HG03457 (cell line): ENCODE measurements around the gene MRGPRD.
"Not testable (repeated sequence)": the region's sequence is repeated elsewhere in the genome, so short reads cannot be mapped to it uniquely, and the experiment has no call there.

Experiments used
- ATAC-seq: cut with Tn5 transposase; IDR thresholded peaks from one replicate; pipeline ENCODE4 v1.9.1; 2021; ENCODE audit warnings: moderate number of reproducible peaks; ENCODE audit not compliant: unreplicated experiment

The MRGPRD gene

GRCh38 chr11:69006816-69007215 is 26.0 kb upstream of the MRGPRD start:
- ATAC-seq: no peak

- no peak for ATAC-seq
These were observed 25.0 kb upstream of the MRGPRD start for GRCh38 chr11:69005631-69006368.

- no peak for ATAC-seq
These were observed 24.4 kb upstream of the MRGPRD start for GRCh38 chr11:69005183-69005630.

DNA sequence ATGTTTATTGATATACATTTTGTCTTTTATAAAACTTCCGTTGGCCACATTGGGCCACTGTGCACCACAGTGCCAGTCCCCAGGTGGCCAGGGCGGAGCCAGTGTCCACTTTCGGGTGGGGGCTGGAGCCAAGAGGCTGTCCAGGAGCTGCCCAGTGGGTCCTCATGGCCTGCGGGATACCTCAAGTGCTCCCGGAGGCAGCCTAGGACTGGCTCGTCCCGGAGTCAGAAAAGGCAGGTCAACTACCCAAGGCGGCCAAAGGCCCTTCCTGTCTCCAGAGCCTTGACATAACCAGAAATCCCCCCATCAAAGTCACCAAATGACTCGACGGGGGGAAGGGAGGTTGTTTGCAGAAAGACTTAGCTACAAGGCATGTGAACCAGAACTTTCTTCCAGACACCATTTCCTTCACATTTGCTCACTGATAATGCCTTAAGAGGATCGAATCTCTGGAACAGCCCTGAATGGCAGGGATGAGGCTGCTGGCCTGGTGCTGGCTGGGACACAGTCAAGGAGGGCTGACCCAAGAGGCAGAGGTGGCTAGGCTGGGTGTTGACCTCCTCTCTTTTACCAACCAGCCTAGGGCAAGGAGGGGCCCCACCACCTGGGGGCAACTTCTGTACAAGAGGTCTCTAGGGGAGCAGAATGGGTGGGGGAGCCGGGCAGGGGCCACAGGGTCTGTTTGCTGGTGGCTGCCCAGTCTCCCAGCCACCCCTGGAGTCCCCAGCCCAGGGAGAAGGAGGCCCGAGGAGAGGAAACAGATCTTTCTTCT is 23.8 kb upstream of the MRGPRD start:
- no peak for ATAC-seq

DNA sequence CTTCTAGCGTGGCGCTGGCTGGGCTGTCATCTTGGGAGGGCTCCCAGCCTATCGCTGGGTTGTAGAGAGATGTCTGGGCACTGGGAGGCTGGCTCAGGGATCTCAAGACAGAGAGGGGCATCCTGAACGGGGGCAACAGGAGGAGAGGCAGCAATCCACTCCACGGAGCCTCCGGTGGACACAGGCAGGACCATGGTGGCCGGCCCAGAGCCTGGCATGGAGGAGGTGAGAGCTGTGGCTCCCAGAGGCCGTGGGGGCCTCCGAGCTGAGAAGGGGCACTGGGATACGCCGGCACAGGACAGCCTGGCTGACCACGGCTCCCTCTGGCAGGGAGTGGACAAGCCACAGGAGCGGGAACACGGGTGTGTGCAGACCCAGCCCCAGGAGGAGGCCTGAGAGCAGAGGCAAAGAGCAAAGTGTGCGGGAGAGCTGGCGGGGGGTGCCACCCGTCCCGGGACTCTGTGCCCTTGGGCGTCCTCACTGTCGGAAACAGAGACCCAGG is 23.1 kb upstream of the MRGPRD start:
- no peak for ATAC-seq

GRCh38 chr11:69003301-69003865 is 22.6 kb upstream of the MRGPRD start:
- no peak for ATAC-seq

GRCh38 chr11:69002570-69003231 is 21.9 kb upstream of the MRGPRD start:
- ATAC-seq: no peak

- no peak for ATAC-seq
These were observed 21.4 kb upstream of the MRGPRD start for GRCh38 chr11:69002110-69002569.

DNA sequence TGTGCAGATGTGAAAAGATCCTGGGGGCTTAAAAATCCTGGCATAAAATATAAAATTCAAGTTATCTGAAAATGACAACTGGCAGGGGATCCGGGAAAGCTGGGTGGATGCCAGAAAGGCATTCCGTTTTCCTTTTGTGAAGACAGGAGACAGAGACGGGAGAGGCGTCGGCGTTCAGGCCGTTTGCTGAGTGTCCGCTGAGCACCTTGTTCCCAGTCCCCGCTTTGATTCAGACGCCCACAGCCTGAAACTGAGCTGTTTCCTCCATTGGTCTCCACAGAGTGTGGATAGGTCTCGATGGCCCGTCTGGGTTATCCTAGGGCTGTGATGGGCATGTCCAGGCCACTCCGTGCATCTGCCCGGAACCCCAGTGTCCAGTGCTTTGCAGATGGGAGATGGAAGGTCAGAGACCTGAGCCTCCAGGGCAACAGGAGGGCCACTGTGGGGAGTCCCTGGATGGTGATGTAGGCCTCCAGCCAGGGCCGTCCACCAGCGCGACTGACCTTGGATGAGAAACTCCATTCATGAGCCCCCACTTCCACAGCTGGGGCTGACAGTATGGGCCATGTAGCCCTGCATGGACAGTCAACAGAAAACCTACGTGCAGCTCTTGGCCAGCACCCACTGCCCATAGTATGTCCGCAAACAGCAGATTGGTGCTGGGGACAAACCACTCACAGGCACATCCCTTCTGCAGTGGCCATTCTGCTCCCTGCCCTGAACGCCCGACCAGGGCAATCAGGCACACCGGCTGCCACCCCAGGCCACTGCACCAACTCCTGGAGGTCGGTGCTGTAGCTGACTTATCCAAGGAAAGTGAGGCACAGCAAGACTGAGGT is 20.7 kb upstream of the MRGPRD start:
- ATAC-seq: no peak

- ATAC-seq: no peak
These were observed 20.1 kb upstream of the MRGPRD start for GRCh38 chr11:69000831-69001242.

DNA sequence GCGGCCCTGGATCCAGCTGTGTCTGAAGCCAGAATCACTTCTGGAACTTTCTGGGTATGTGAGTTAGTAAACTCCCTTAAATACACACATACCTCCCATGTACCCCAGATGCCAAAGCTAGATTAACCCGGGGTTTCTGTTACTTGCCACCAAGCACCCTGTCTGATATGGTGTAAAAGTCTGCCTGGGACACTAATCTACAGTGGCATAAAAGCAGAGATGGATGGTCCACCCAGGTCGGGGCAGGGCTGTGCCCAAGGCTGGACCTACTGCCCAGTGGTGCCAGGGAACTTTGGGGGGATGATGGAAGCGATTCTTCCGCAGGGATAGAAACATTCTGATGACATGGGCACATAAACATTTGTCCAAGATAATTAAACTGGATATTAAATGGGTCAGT is 19.6 kb upstream of the MRGPRD start:
- no peak for ATAC-seq

DNA sequence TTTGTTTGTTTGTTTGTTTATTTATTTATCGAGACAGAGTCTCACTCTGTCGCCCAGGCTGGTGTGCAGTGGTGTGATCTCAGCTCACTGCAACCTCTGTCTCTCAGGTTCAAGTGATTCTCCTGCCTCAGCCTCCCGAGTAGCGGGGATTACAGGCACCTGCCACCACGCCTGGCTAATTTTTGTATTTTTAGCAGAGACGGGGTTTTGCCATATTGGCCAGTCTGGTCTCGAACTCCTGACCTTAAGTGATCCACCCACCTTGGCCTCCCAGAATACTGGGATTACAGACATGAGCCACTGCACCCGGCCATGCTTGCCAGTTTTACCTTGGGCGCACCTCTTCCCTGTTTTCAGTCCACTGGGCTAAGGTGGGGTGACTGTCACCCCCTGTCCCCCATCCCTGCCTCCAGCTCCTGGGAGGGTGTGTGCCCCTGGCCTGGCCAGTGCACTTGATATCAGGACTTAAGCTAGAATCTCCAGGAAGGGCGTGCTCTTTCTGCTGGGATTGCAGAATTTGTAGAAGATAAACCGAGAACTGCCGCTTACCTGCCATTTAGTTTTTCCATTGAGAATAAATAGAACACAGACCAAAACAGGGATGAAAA is 19.1 kb upstream of the MRGPRD start:
- ATAC-seq: not testable (repeated sequence)

GRCh38 chr11:68999093-68999747 is 18.4 kb upstream of the MRGPRD start:
- ATAC-seq: no peak

DNA sequence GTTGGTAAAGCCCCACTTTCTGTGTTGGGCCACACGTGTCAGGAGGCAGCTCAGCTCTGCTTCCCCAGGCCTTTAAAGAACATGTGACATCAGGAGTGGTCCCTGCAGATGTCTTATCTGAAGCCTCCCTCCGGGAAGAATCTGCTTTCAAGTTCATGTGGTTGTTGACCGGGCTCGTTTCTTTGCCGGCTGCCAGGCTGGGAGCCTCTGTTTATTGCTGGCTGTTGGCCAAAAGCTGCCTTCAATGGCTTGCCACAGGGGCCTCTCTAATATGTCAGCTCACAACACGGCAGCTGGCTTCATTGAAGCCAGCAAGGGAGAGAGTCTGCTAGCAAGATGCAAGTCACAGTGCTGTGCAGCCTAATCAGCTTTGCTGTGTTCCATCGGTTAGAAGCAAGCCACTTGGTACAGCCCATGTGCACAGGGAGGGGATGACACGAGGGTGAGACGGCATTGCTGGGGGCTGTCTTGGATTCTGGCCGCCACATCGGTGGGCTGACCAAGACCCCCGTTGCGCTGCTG is 17.7 kb upstream of the MRGPRD start:
- ATAC-seq: no peak

GRCh38 chr11:68997995-68998348 is 17.2 kb upstream of the MRGPRD start:
- no peak for ATAC-seq

- ATAC-seq: no peak
These were observed 16.6 kb upstream of the MRGPRD start for GRCh38 chr11:68997124-68997994.

GRCh38 chr11:68996376-68997123 is 15.8 kb upstream of the MRGPRD start:
- no peak for ATAC-seq
